ENCODE results near the gene COX7B2.
A peak's percentile ranks its signal among the peaks of the same experiment; 100 is the strongest.

Gene COX7B2

DNA sequence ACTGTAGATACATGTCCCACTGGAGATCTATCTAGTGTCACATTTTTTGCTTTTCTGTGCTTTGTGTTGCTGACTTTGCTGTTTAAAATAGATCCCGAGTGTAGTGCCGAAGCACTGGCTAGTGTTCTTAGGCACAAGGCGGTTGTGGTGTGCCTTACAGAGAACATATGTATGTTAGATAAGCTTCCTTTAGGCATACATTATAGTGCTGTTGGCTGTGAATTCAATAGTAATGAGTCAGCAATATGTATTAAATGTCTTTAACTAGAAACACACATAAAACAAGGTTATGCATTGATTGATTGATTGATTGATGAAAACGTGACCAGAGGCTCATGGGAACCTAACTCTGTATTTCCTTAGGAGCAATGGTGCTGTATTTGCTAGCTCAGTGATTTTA is 56.2 kb downstream of the COX7B2 start:
- TF ChIP-seq CTCF (IDR thresholded peaks at IDR 0.05) = no peak
- H3K27ac ChIP-seq = no peak overlapping the region
- H3K4me3 ChIP-seq (ENCODE audit: low read depth, low read length) = no peak overlapping the region
- no peaks in the 10 kb centered on the region for H3K9me3 ChIP-seq (ENCODE audit: control insufficient read depth, low read length)
- no peaks in the 10 kb centered on the region for H3K79me2 ChIP-seq
- H3K27me3 ChIP-seq (ENCODE audit: control insufficient read depth, insufficient read depth, low read length) = no peaks in the 10 kb centered on the region
- no peaks in the 10 kb centered on the region for H3K4me1 ChIP-seq
- H3K9ac ChIP-seq = no peak overlapping the region
- H3K4me2 ChIP-seq (ENCODE audit: low read length) = no peak overlapping the region
- H3K36me3 ChIP-seq (ENCODE audit: control insufficient read depth, insufficient read depth, low read length) = no peaks in the 10 kb centered on the region
- no peak overlapping the region for H2AFZ ChIP-seq

DNA sequence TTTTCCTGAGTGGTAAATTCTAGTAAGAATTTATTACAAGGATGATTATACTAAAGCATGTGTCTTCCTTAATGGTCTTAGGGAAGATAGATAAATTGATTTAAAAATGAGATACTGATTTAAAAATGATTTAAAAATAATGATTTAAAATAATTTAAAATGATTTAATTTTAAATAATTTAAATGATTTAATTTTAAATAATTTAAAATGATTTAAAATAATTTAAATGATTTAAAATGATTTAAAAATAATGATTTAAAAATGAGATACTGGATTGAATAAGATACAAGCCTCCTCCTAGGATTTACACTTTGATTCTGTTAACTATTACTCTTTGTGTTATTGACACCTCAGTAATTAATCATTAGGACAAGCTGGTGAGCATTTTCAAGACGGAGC is 59.0 kb downstream of the COX7B2 start:
- Histone ChIP-seq H2AFZ (no peak overlapping the region), H3K36me3 (ENCODE audit: control insufficient read depth, insufficient read depth, low read length) (no peaks in the 10 kb centered on the region), H3K4me1 (no peaks in the 10 kb centered on the region), H3K9ac (no peak overlapping the region), H3K27me3 (ENCODE audit: control insufficient read depth, insufficient read depth, low read length) (no peaks in the 10 kb centered on the region), H3K9me3 (ENCODE audit: control insufficient read depth, low read length) (no peaks in the 10 kb centered on the region), H3K27ac (no peak overlapping the region), H3K4me2 (ENCODE audit: low read length) (no peak overlapping the region), H3K79me2 (no peaks in the 10 kb centered on the region), H3K4me3 (ENCODE audit: low read depth, low read length) (no peak overlapping the region)
- no peak for TF ChIP-seq CTCF (IDR thresholded peaks at IDR 0.05)

- Histone ChIP-seq H3K9me3 (ENCODE audit: control insufficient read depth, low read length) (no peaks in the 10 kb centered on the region), H3K36me3 (ENCODE audit: control insufficient read depth, insufficient read depth, low read length) (no peaks in the 10 kb centered on the region), H3K79me2 (no peaks in the 10 kb centered on the region), H3K4me1 (no peaks in the 10 kb centered on the region), H3K27ac (no peak overlapping the region), H3K27me3 (ENCODE audit: control insufficient read depth, insufficient read depth, low read length) (no peaks in the 10 kb centered on the region), H2AFZ (no peak overlapping the region), H3K4me3 (ENCODE audit: low read depth, low read length) (no peak overlapping the region), H3K4me2 (ENCODE audit: low read length) (no peak overlapping the region), H3K9ac (no peak overlapping the region)
- peak; percentile 34 for TF ChIP-seq CTCF (IDR thresholded peaks at IDR 0.05)
Observed at GRCh38 chr4:46844325-46844917, 64.6 kb downstream of the COX7B2 start.

DNA sequence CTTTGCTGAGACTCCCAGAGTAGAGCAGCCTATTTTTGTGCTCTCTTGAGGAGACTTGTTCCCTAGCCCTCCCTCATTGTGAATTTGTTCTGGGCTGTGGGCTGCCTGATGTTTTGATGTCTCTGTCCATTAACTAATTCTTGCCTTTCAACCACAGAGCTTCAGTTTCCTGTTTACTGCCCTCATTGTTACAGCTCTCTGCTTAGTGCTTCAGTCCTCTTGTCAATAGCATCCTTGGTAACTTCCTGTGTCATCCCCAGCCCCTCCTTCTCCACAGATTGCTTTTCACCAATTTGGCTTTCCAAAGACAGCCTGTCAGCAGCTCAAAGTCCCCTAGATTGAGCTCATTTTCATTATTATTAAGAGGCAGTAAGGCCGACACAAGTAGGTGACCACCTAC is 69.9 kb downstream of the COX7B2 start:
- Histone ChIP-seq H3K4me2 (ENCODE audit: low read length) (no peak overlapping the region), H3K27ac (no peak overlapping the region), H2AFZ (no peak overlapping the region), H3K9ac (no peak overlapping the region), H3K79me2 (no peaks in the 10 kb centered on the region), H3K4me1 (no peaks in the 10 kb centered on the region), H3K9me3 (ENCODE audit: control insufficient read depth, low read length) (no peaks in the 10 kb centered on the region), H3K27me3 (ENCODE audit: control insufficient read depth, insufficient read depth, low read length) (no peaks in the 10 kb centered on the region), H3K4me3 (ENCODE audit: low read depth, low read length) (no peak overlapping the region), H3K36me3 (ENCODE audit: control insufficient read depth, insufficient read depth, low read length) (no peaks in the 10 kb centered on the region)
- TF ChIP-seq CTCF (IDR thresholded peaks at IDR 0.05) = no peak

GRCh38 chr4:46837639-46838038 is 71.4 kb downstream of the COX7B2 start:
- no peaks in the 10 kb centered on the region for H3K27me3 ChIP-seq (ENCODE audit: control insufficient read depth, insufficient read depth, low read length)
- H3K36me3 ChIP-seq (ENCODE audit: control insufficient read depth, insufficient read depth, low read length) = no peaks in the 10 kb centered on the region
- H3K27ac ChIP-seq = no peak overlapping the region
- no peak overlapping the region for H3K4me2 ChIP-seq (ENCODE audit: low read length)
- no peak overlapping the region for H2AFZ ChIP-seq
- TF ChIP-seq CTCF (IDR thresholded peaks at IDR 0.05) = no peak
- H3K9ac ChIP-seq = no peak overlapping the region
- no peaks in the 10 kb centered on the region for H3K9me3 ChIP-seq (ENCODE audit: control insufficient read depth, low read length)
- H3K4me1 ChIP-seq = no peaks in the 10 kb centered on the region
- no peaks in the 10 kb centered on the region for H3K79me2 ChIP-seq
- H3K4me3 ChIP-seq (ENCODE audit: low read depth, low read length) = no peak overlapping the region

Data from parathyroid adenoma (tissue), 2 donors.